HFF-Myc (cell line): ENCODE measurements around the gene SLC39A3.

Source experiments
- DNase-seq: peaks from one replicate; pipeline ENCODE4 v3.0.0-alpha.2; 2011; ENCODE audit warnings: low read depth; ENCODE audit errors: extremely low read depth
- H3K4me3 ChIP-seq: replicated peaks from 2 replicates; pipeline ENCODE4 v1.5.1; 2011; ENCODE audit warnings: low read depth, mild to moderate bottlenecking, control low read depth, low read length
- TF ChIP-seq, protein P1 (sequence below): IDR thresholded peaks from 2 replicates; pipeline ENCODE4 v1.5.1; 2012; ENCODE audit warnings: mild to moderate bottlenecking, low read depth, low read length, control low read depth; ENCODE audit errors: missing control alignments

Gene SLC39A3

DNA sequence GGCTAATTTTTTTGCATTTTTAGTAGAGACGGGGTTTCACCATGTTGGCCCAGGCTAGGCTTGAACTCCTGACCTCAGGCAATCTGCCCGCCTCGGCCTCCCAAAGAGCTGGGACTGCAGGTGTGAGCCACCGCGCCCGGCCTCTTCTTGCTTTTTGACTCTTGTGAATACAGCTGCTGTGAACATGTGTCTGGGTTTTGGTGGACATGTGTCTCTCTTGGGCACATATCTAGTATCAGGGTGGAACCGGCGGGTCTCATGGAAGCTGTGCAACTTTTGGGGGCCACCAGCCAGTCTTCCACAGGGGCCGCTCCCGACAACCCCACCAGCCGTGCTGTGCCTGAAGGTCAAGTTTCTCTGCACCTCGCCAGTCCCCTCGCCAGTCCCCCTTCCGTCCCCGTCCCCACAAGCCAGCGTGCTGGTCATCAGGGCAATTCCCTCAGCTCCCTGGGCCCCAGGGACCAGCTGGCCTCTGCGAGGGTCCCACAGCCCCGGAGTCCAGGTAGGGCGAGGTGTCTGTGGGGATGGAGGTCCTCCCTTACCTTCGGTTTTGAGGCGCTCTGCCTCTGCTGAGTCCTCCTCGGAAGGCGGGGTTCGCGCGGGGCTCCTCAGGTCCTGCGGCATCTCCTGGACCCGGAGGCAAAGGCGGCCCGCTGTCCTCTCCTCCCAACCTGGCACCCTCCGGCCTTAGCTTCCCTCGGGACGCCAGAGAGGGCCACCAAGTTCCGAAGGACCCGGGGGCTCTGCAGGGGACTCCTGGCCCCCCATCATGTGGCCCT, 27.0 kb upstream of the SLC39A3 start:
- TF ChIP-seq, protein P1, sequence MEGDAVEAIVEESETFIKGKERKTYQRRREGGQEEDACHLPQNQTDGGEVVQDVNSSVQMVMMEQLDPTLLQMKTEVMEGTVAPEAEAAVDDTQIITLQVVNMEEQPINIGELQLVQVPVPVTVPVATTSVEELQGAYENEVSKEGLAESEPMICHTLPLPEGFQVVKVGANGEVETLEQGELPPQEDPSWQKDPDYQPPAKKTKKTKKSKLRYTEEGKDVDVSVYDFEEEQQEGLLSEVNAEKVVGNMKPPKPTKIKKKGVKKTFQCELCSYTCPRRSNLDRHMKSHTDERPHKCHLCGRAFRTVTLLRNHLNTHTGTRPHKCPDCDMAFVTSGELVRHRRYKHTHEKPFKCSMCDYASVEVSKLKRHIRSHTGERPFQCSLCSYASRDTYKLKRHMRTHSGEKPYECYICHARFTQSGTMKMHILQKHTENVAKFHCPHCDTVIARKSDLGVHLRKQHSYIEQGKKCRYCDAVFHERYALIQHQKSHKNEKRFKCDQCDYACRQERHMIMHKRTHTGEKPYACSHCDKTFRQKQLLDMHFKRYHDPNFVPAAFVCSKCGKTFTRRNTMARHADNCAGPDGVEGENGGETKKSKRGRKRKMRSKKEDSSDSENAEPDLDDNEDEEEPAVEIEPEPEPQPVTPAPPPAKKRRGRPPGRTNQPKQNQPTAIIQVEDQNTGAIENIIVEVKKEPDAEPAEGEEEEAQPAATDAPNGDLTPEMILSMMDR = no peak
- no peak overlapping the region for H3K4me3 ChIP-seq
- DNase-seq = no peak

DNA sequence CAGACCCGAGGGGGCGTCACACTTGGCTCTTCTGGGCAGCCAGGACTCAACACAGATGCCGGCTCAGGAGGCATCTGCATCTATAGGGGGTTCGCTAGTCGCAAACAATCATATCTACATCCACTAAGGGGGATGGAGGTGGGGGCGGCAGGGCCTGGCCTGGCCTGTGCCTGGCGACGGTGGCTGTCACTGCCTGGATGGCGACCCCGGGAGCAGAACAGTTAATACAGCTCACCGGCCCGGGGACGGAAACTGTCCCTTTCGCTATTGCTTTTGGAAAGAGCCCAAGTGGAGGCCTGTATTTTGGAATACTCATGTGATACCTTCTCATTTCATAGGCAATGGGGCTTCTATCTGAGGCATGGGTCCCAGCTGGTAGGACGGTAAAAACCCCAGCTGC, 25.6 kb upstream of the SLC39A3 start:
- TF ChIP-seq, protein P1 = no peak
- no peak overlapping the region for H3K4me3 ChIP-seq
- DNase-seq = no peak

DNA sequence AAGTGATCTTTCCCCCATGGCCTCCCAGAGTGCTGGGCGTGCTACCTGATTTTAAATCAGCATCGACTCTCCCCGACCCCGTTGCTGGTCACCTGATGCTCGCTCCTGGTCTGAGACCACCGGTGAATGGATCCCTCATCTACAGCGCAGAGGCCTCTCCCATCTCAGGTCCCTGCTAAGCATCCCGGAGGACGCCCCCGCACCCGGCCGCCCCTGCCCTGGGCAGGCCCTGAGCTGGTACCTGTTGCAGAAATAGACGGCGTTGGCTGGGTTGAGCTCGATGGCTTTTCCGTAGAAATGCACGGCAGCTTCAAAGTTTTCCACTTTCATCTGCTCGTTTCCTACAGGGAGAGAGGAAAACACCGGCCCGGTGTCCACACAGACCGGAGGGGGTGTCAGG, 25.1 kb upstream of the SLC39A3 start:
- no peak overlapping the region for H3K4me3 ChIP-seq
- no peak for DNase-seq
- TF ChIP-seq, protein P1 = no peak

DNA sequence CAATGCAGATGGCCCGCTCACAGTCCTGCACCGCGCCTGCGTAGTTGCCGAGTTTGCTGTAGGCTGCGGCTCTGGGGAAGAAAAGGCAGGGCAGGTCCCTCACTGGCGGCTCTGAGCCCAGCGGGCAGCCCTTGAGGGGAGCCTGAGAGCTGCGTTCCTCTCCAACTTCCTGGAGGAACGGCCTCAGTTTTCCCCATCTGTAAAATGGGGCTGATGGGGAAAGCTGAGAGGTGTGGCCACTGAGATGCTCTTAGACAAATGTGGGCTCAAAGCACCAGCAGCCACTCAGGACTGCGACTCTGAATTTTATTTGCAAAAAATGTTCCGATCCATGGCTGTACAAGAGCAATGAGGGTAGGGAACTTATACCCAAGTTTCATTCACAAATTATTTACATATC, 23.9 kb upstream of the SLC39A3 start:
- H3K4me3 ChIP-seq = no peak overlapping the region
- TF ChIP-seq, protein P1 = no peak
- DNase-seq = no peak

DNA sequence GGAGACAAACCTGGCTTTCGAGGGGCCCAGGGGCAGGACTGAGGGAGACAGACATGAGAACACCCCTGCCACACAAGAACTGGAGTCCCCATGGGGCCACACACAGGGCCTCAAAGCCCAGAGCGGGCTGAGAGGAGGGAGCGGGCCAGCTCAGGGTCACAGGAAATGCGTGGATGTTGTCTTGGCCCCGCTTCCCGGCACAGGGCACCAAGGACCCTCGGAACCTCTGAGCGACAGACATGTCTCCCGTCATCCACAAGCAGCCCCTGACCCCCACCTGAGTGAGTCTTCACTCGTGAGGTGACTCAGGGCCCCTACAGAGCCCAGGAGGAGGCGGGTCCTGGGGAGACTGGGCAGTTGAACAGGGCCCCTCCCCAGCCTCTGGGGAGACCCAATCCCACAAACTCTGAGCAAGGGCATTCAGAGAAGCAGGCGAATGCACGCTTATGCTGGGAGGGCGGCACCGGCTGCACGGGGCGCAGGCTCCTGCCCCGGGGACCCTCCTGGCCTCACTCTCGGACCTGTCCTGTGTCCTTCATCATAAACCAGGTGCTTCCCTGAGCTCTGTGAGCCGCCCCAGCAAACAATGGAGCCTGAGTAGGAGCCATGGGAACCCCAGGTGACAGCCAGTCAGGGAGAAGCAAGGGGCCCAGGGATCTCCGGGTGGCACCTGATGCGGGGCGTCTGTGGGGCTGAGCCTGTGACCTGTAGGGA, 23.1 kb upstream of the SLC39A3 start:
- no peak overlapping the region for H3K4me3 ChIP-seq
- TF ChIP-seq, protein P1 = no peak
- no peak for DNase-seq

DNA sequence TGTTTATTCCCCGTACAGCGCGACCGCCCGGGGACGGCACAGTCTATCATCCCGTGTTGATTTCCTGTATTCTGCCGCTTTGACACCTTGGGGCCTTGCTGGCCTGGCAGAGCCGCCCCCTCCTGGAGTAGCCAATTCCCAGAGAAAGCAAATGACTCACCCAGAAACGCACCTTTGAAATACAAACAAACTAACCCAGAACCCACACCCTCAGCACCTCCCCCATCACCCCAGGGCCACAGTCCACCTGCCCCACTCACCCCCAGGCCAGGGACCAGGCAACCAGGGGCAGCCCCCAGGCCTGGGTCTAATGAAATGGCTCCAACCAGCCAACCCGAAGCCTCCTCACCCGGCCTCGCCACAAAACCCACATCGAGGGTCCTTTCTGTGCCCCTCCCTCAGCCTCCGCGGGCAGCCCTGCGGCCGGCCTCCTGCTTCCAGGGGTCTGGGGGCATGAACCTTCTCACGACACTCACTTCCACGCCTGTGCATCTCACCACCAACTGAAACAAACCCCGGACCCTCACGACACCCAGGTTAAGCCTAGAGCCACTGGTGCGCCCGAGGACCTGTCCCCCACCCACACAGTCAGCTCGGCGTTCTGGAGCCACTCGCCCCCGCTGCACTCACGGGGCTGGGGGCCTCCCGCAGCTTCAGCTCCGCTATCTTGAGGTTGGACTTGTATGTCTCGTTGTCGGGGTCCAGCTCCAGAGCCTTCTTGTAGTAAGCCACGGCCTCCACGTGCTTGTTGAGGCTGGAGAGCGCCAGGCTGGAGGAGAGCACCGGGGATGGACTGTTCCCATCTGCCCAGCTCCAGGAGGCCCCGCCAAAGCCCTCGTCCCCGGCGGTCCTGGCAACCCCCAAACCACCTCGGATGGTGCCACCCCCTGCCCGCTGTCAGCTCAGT, 22.3 kb upstream of the SLC39A3 start:
- TF ChIP-seq, protein P1 = no peak
- DNase-seq = no peak
- H3K4me3 ChIP-seq = no peak overlapping the region
